GM12878 (cell line): ENCODE results near the gene LMNTD2. TPM values are rescaled to one million over a fixed set of nuclear protein-coding genes. Genes with fewer than 3 reads are reported as not detected.

ENCODE experiments used
- ATAC-seq: fragments of 200-7000 bp; cut with Tn5 transposase; 3 replicates; pipeline ENCODE4 v1.9.1; 2020; ENCODE audit warnings: mild to moderate bottlenecking, moderate library complexity
- BruUV-seq: library from RNA; stranded (reverse); fragments of 400-500 nt; replicated peaks from 2 replicates; lab custom pipeline; 2021; lab: Mats Ljungman, UMichigan
- CTCF ChIA-PET: fragments of 300-600 bp; sonication (Branson Sonifier 250); formaldehyde crosslinking; extraction: SDS; loops from one replicate; lab custom pipeline; 2021; ENCODE audit warnings: inconsistent platforms; lab: Yijun Ruan, JAX
- POLR2A ChIA-PET: fragments of 350-600 bp; formaldehyde crosslinking; extraction: SDS; loops from one replicate; lab custom pipeline; 2021; ENCODE audit warnings: inconsistent platforms; lab: Charles Lee
- RAD21 ChIA-PET: fragments of 300-600 bp; sonication (Branson Sonifier 250); formaldehyde crosslinking; loops from one replicate; lab custom pipeline; 2023; ENCODE audit warnings: antibody characterized with exemption; ENCODE audit not compliant: unreplicated experiment; lab: Charles Lee
- SMC1A ChIA-PET: fragments of 300-600 bp; sonication (Branson Sonifier 250); formaldehyde crosslinking; loops from one replicate; lab custom pipeline; 2023; ENCODE audit not compliant: unreplicated experiment, uncharacterized antibody; lab: Charles Lee
- DNase-seq: peaks from one replicate; pipeline ENCODE4 v3.0.0-alpha.2; 2011; ENCODE audit warnings: low read depth, low spot score
- FAIRE-seq: peaks from 3 replicates; lab custom pipeline; 2011; peaks lifted over from hg19 to GRCh38; lab: Jason Lieb, UNC
- H2AFZ ChIP-seq: 2 replicates; pipeline ENCODE4 v1.6.0; 2011; ENCODE audit warnings: low read depth, low read length, control low read depth; ENCODE audit not compliant: control insufficient read depth
- H3K27ac ChIP-seq: 2 replicates; pipeline ENCODE4 v1.5.1; 2011; ENCODE audit warnings: control low read depth; ENCODE audit not compliant: control insufficient read depth, insufficient read depth
- H3K27me3 ChIP-seq, 2 experiments: replicated peaks in 1 of 2; 2 replicates each; pipeline versions ENCODE4 v1.6.0 to v1.6.1; 2011; ENCODE audit warnings: low read length in 1 of 2; ENCODE audit not compliant: control insufficient read depth in 2 of 2, insufficient read depth in 2 of 2
- H3K36me3 ChIP-seq, 2 experiments: 2 replicates each; pipeline ENCODE4 v1.5.1; 2011; ENCODE audit warnings: low read length in 1 of 2; ENCODE audit not compliant: control insufficient read depth in 2 of 2, insufficient read depth in 2 of 2
- H3K4me1 ChIP-seq: 2 replicates; pipeline ENCODE4 v1.6.1; 2011; ENCODE audit warnings: mild to moderate bottlenecking, low read length, moderate library complexity, mixed read lengths; ENCODE audit not compliant: control insufficient read depth, insufficient read depth
- H3K4me2 ChIP-seq: 2 replicates; pipeline ENCODE4 v1.6.0; 2011; ENCODE audit warnings: control low read depth; ENCODE audit not compliant: control insufficient read depth, insufficient read depth
- H3K4me3 ChIP-seq: fragments of 200-600 bp; sonication (generic); 2 replicates; pipeline ENCODE4 v1.5.1; 2016
- H3K79me2 ChIP-seq: 2 replicates; pipeline ENCODE4 v1.6.0; 2011; ENCODE audit warnings: low read length; ENCODE audit not compliant: control insufficient read depth, insufficient read depth
- H3K9ac ChIP-seq: 2 replicates; pipeline ENCODE4 v1.8.0; 2011; ENCODE audit warnings: low read length, control low read depth, mixed read lengths; ENCODE audit not compliant: control insufficient read depth, insufficient read depth
- H3K9me3 ChIP-seq: replicated peaks from 3 replicates; pipeline ENCODE4 v1.5.1; 2011; ENCODE audit warnings: mild to moderate bottlenecking, low read length; ENCODE audit not compliant: control insufficient read depth, insufficient read depth
- H4K20me1 ChIP-seq: 2 replicates; pipeline ENCODE4 v1.6.0; 2011; ENCODE audit not compliant: control insufficient read depth, insufficient read depth
- ASH2L ChIP-seq: fragments of 300-600, 200-600 bp; sonication (generic); IDR thresholded peaks from 2 replicates; pipeline ENCODE4 v1.6.1; 2017; ENCODE audit warnings: low read depth, mild to moderate bottlenecking, borderline replicate concordance
- CREM ChIP-seq: IDR thresholded peaks from 2 replicates; pipeline ENCODE4 v1.6.1; 2014; ENCODE audit warnings: antibody characterized with exemption, low read depth
- MYB ChIP-seq: fragments of 150-350 bp; IDR thresholded peaks from 2 replicates; pipeline ENCODE4 v1.6.1; 2014; ENCODE audit warnings: mild to moderate bottlenecking, low read depth, low read length, borderline replicate concordance
- POLR2A ChIP-seq: IDR thresholded peaks from 2 replicates; pipeline ENCODE4 v1.6.1; 2011; ENCODE audit warnings: low read depth, mild to moderate bottlenecking, low read length
- SKIL ChIP-seq: fragments of 450-650 bp; IDR thresholded peaks from 2 replicates; pipeline ENCODE4 v1.6.1; 2017; ENCODE audit warnings: mild to moderate bottlenecking, low read depth, inconsistent platforms; ENCODE audit not compliant: poor library complexity, severe bottlenecking
- SP1 ChIP-seq: IDR thresholded peaks from one replicate; pipeline ENCODE4 v1.6.1; 2011; ENCODE audit warnings: low read depth, low read length
- TARDBP ChIP-seq: IDR thresholded peaks from 2 replicates; pipeline ENCODE4 v1.6.1; 2016; ENCODE audit warnings: borderline replicate concordance
- WGBS: methylation state at CpG from one replicate; pipeline ENCODE4 v1.1.6; 2016; ENCODE audit warnings: low lambda C conversion rate; ENCODE audit not compliant: insufficient replicate concordance, insufficient coverage; ENCODE audit errors: missing lambda C conversion rate; 5-methylcytosine and 5-hydroxymethylcytosine counted together
- in situ Hi-C: fragments of 300-500 bp; cut with MboI; formaldehyde crosslinking; loops from 9 replicates; pipeline ENCODE4 v1.14.3; 2018; ENCODE audit warnings: mixed read lengths
- intact Hi-C: fragments of 100-400 bp; cut with micrococcal nuclease; formaldehyde crosslinking; loops from one replicate; pipeline ENCODE4 v1.14.2; 2022; ENCODE audit not compliant: unreplicated experiment
- polyA plus RNA-seq, 11 experiments: library from polyadenylated mRNA; depleted of rRNA in 4 of 11; unstranded in 6 of 11; stranded (reverse) in 5 of 11; fragments of >200 nt; fragmentation: Nextera tagmentation in 4 of 11; fragmentation: Illumina TruSeq in 1 of 11; extraction: Ambion mirVana in 4 of 11; extraction: Trizol in 1 of 11; gene quantifications; 1 replicate in 1 of 11; 2 replicates in 10 of 11; pipeline versions ENCODE4 v1.2.1 to v1.2.3, GENCODE V29; 2011 to 2016; ENCODE audit warnings: inconsistent platforms in 2 of 11, missing spikeins in 2 of 11, low read depth in 1 of 11
- total RNA-seq, 4 experiments: library from RNA; depleted of rRNA in 3 of 4; stranded (reverse); fragments of >200 nt in 3 of 4; fragmentation: Illumina TruSeq in 1 of 4; extraction: Trizol in 1 of 4; gene quantifications; 2 replicates each; pipeline versions ENCODE4 v1.2.1 to v1.2.3, GENCODE V29; 2013 to 2021

The LMNTD2 gene
- total and polyA plus RNA-seq, 10 of the 15 experiments (the other 5 are each of a cell fraction or from before 2014, with no cell fraction given), result 0.22 to 4.1 (median 1.3) TPM; not detected in 2

GRCh38 chr11:596374-596773 is 35.8 kb upstream of the LMNTD2 start:
- in situ Hi-C loops, result no loop called here
- no peaks in the 10 kb centered on the region; the same call in 1 of the 2 replicates for H4K20me1 ChIP-seq
- H3K9me3 ChIP-seq, result no peaks in the 10 kb centered on the region
- no peak for ATAC-seq
- H3K27ac ChIP-seq, result no peak overlapping the region
- H3K9ac ChIP-seq, result no peak overlapping the region
- SMC1A ChIA-PET, result no interaction called here
- 81% methylated on average over 10 of the region's 10 CpGs for WGBS
- TF ChIP-seq ASH2L (no peak), SP1 (no peak), TARDBP (no peak), CREM (no peak), MYB (no peak)
- TF ChIP-seq, all 136 proteins: peak for 0
- intact Hi-C loops, result no loop called here
- no peak for DNase-seq
- Histone ChIP-seq H3K4me1 (no peaks in the 10 kb centered on the region), H3K36me3 (peaks cover 21 to 52% of the 10 kb centered on the region in 2 experiments; a peak in 3 of 4 replicates), H3K4me3 (no peak overlapping the region), H2AFZ (no peak overlapping the region), H3K4me2 (no peak overlapping the region), H3K79me2 (no peaks in the 10 kb centered on the region), H3K27me3 (no peaks in the 10 kb centered on the region)
- no TSS peak for BruUV-seq
- ChIA-PET CTCF (no interaction called here), POLR2A (interaction anchor here (0.5 kb wide), 1 partner anchor 20 kb away, joined by 3 read pairs; no protein-coding TSS in a partner anchor), RAD21 (no interaction called here)
- FAIRE-seq, result no peak

DNA sequence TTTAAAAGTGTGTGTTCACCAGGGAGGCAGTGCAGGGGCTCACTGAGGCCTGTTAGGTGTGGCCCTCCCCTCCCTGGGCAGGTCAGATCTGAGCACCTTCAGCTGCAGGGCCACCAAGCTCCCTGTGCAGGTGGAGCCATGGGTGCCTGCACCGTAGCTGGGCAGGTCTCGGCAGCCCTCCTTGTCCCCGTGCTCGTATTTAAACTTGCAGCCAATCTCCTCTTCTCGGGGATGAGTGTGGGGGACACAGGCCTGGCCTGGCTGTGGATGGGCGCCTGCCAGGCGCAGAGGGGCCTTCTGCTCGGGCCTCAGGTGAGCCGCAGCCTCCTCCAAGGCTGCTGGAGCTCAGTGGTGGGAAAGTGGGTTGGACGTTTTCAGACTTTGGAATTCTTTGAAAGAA is 34.9 kb upstream of the LMNTD2 start:
- no peak for ATAC-seq
- ChIA-PET CTCF (no interaction called here), SMC1A (no interaction called here), RAD21 (no interaction called here), POLR2A (no interaction called here)
- intact Hi-C loops (no loop called here), in situ Hi-C loops (no loop called here)
- no peak overlapping the region for H2AFZ ChIP-seq
- H3K27ac ChIP-seq, result no peak overlapping the region
- TF ChIP-seq SKIL (no peak), POLR2A (0 out of 2 replicates have a peak, but pooled peaks have one; percentile 21)
- H4K20me1 ChIP-seq, result no peaks in the 10 kb centered on the region
- BruUV-seq, result no TSS peak
- WGBS, result 84% methylated on average over 10 of the region's 10 CpGs
- no peak overlapping the region for H3K9ac ChIP-seq
- H3K9me3 ChIP-seq, result no peaks in the 10 kb centered on the region
- no peaks in the 10 kb centered on the region for H3K79me2 ChIP-seq
- no peak overlapping the region for H3K4me2 ChIP-seq
- H3K4me3 ChIP-seq, result no peak overlapping the region
- H3K4me1 ChIP-seq, result no peaks in the 10 kb centered on the region
- FAIRE-seq, result no peak
- H3K36me3 ChIP-seq, result peaks cover 26 to 49% of the 10 kb centered on the region in 2 experiments; a peak in 3 of 4 replicates
- no peak for DNase-seq
- H3K27me3 ChIP-seq, result no peaks in the 10 kb centered on the region
